SK-N-DZ (cell line): ENCODE data around the gene DCC.
A peak's percentile ranks its signal among the peaks of the same experiment; 100 is the strongest.
"Not testable (repeated sequence)": the region's sequence is repeated elsewhere in the genome, so short reads cannot be mapped to it uniquely, and the experiment has no call there.

ENCODE experiments used
- DNase-seq: peaks from one replicate; pipeline ENCODE4 v3.0.0-alpha.2; 2015; ENCODE audit warnings: low spot score

DCC gene

GRCh38 chr18:53375621-53376020 lies 1035.6 kb downstream of the DCC start:
- no peak for DNase-seq

- DNase-seq, result peak; percentile 8
Measured at GRCh38 chr18:53380063-53380639, 1040.2 kb downstream of the DCC start.

GRCh38 chr18:53382870-53383269 lies 1042.9 kb downstream of the DCC start:
- DNase-seq, result no peak

GRCh38 chr18:53385889-53386288 lies 1045.9 kb downstream of the DCC start:
- DNase-seq, result no peak

- no peak for DNase-seq
Measured at GRCh38 chr18:53387581-53387980, 1047.6 kb downstream of the DCC start.

GRCh38 chr18:53402670-53403069 lies 1062.7 kb downstream of the DCC start:
- DNase-seq, result no peak

GRCh38 chr18:53408271-53408670 lies 1068.3 kb downstream of the DCC start:
- no peak for DNase-seq

- no peak for DNase-seq
Measured at GRCh38 chr18:53411511-53411910, 1071.5 kb downstream of the DCC start.

GRCh38 chr18:53417003-53417402 lies 1077.0 kb downstream of the DCC start:
- no peak for DNase-seq

GRCh38 chr18:53421869-53422268 lies 1081.9 kb downstream of the DCC start:
- DNase-seq, result no peak

GRCh38 chr18:53422896-53423295 lies 1082.9 kb downstream of the DCC start:
- DNase-seq, result no peak

- DNase-seq, result no peak
Measured at GRCh38 chr18:53426666-53427184, 1086.7 kb downstream of the DCC start.

- DNase-seq, result no peak
Measured at GRCh38 chr18:53441761-53442414, 1101.9 kb downstream of the DCC start.

- DNase-seq, result no peak
Measured at GRCh38 chr18:53442415-53442783, 1102.4 kb downstream of the DCC start.

GRCh38 chr18:53443336-53443735 lies 1103.3 kb downstream of the DCC start:
- DNase-seq, result no peak

- no peak for DNase-seq
Measured at GRCh38 chr18:53443831-53444230, 1103.8 kb downstream of the DCC start.

- DNase-seq, result no peak
Measured at GRCh38 chr18:53451902-53452301, 1111.9 kb downstream of the DCC start.

GRCh38 chr18:53457068-53457467 lies 1117.1 kb downstream of the DCC start:
- no peak for DNase-seq

- DNase-seq, result no peak
Measured at GRCh38 chr18:53458268-53458667, 1118.3 kb downstream of the DCC start.

GRCh38 chr18:53458944-53459580 lies 1119.1 kb downstream of the DCC start:
- no peak for DNase-seq

GRCh38 chr18:53467756-53468155 lies 1127.8 kb downstream of the DCC start:
- no peak for DNase-seq

GRCh38 chr18:53468173-53468572 lies 1128.2 kb downstream of the DCC start:
- DNase-seq, result not testable (repeated sequence)

GRCh38 chr18:53472546-53472945 lies 1132.5 kb downstream of the DCC start:
- no peak for DNase-seq
